CD4-positive, alpha-beta T cell treated with Interferon gamma for 1 hour (primary cell): ENCODE data around the gene RAB5B.
"Not testable (repeated sequence)": the region's sequence is repeated elsewhere in the genome, so short reads cannot be mapped to it uniquely, and the experiment has no call there.

Source experiments
- DNase-seq: peaks from one replicate; pipeline ENCODE4 v3.0.0-alpha.2; 2020

RAB5B gene

DNA sequence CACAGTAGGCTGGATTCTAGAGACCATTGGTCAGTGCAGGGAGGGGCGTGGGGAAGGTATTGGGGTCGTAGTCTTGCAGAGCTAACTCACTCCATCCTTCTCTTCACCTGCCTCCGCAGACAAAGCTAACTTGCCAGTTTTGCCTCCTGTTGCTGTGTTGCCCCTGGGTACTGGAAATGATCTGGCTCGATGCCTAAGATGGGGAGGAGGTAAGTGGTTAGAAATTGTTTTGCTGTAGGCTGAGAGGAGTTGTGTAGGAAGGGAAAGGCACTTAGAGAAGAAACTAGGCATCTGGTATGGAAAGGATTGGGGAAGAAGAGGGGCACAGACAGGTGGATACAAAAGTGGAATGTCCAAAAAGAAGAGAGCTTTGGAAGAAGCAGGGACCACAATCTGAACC is 31.8 kb upstream of the RAB5B start:
- no peak for DNase-seq

DNA sequence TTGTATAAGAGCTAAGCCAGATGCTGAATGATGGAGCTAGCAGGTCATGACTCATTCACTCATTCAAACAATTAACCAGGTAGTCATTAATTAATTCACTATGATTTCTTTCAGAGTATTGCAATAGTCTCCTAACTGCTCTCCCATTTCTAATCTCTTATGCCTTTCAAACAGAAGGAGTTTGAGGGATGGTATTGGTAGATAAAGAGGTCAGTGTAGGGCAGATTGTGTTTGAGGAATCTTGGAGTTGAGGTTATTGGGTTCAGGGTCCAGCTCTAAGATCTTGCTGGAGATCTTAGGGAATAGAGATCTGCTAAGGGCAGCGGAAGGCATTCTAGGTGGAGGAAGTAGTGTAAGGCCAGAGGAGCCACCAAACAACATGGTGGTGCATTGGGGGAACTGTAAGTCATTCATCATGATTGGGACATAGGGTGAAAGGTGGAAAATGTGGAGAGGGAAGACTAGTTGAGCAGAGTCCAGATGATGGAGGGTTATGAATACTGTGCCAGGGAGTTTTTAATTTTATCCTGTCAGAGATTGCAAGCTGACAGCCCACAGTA is 31.2 kb upstream of the RAB5B start:
- DNase-seq, result no peak

DNA sequence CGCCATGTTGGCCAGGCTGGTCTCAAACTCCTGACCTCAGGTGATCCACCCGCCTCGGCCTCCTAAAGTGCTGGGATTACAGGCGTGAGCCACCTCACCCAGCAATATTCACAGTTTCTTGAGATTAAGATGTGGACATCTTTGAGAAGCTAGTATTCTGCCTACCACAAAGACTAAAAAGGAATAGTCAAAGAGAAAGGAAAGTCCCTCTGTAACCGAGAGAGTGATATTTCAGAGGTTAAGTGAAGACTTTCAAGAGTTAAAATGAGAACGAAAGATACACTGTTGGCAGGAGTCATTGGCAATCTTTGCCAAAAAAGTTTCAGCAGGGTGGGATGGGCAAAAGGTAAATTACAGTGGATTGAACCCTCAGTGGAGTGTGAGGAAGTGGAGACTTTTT is 27.3 kb upstream of the RAB5B start:
- no peak for DNase-seq

DNA sequence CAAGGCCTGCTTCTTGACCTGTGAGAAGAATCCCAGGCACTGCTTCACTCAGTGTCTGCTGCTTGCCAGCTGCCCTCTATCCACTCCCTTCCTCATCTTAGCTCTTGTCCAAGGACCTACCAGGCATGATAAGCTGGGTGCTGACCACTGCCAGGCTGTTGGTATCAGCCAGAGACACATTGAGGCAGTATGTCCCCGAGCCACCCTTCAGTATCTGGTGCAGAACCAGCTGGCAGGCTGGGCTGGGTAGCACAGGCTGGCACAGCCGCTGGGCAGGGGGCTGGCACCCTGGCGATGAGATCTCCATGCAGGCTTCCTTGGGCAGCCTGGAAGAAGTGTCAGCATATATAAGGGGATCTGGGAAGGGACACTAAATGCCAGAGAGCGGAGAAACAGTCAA is 18.5 kb upstream of the RAB5B start:
- no peak for DNase-seq

DNA sequence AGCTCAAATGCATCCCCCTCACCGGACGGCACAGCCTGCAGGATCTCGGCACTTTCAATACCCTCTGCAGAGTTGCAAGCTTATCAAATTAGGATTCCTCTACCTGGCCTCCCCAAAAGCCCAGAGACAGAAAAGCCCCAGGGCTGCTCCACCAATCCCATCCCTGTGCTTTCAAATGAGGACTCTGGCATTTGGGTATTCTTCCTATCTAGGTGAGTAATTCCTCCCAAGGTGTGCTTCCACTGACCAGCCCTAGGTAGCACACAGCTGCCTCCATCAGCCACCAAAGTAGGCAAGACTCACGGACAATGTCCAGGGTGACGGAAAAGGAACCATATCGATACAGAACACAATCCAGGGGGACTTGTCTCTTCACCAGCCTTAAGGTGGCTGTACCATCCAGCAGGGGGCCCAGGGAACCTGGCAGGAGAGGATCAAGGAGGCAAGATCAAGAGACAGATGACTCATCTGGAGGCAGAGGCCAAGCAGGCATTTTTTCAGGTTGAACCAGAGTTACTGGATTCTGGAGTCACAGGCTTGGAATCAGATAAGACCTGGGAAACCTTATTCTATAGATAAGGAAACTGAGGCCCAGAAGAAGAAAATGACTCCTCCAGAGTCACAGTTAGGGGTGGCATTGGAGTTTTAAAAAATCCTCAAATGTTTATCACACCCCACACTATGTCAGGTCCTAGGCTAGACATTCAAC is 17.9 kb upstream of the RAB5B start:
- peak; percentile 13 for DNase-seq

DNA sequence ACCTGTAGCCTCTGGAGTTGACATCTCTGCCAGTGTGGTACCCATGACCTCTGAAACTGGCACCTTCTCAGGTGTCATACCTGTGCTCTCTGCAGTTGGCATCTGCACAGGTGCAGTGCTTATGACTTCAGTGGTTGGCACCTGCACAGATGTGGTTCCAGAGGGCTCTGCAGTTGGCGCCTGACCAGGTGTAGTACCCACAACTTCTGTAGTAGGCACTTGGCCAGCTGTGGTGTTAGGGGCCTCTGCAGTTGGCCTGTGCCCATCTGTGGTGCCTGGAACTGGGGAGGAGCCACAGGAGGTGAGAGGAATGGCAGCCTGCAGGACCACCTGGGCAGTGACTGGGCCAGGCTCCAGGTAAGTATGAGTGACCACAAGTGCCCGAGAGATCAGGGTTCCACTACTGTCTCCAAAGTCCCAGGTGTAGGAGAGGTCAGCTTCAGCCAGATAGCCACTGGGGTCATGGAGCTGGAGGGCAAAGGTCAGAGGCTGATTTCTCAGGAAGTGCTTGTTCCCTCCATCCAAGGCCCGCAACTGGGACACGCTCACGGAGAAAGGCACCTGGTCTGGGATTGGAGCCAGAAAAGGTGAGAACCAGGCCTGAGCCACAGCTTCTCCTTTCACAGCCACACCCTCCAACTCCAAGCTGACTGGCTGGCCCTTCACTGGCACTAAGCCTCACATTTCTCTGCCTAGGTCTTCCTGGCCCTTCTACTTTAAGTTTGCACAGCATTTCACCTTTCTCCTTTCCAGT is 16.6 kb upstream of the RAB5B start:
- no peak for DNase-seq

GRCh38 chr12:55963760-55964159 is 10.1 kb upstream of the RAB5B start:
- DNase-seq, result no peak

DNA sequence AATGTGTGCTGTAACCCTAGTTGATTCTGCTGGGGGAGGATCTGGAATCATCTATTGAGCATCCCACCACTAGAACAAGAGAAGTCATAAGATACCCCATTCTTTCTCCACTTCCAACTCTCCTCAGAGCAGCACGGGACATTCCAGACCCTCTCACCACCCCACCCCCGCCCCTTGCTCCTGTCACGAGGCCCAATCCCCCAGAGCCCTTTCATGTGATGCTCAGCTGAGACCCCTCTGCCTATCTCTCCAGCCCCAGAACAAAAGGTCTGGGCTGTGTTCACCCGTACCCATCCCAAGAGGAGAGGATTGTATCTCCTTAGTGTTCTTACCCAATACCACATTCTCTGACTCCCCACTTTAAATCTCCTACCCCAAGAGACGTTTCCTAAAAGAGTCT is 8.6 kb upstream of the RAB5B start:
- DNase-seq, result no peak

DNA sequence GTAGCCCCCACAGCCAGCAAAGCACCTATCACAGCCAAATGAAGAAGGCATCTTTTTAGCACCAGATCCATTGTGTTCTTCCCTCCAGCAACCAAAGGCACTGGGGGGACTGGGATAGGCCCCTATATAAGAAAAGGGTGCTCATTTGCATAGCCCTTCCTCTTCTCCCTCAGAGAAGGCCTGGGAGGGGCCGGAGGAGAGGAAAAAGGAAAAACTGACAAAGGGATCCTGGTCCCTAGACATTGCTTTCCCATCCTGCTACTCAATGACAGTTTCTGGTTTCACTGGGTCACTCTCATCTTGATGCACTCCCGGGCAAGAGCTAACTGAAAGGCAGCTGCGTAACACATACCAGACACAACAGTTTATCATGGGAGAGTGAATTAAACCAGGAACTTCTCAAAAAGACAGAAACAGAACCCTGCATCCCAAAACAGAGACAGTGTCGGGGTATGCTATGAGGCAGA is 7.9 kb upstream of the RAB5B start, which contains the start of gene PMEL:
PMEL (minus strand) TSS at position 102 of the 467 bp plus-strand sequence; CDS start at position 71, 31 bp downstream.
- DNase-seq, result no peak

- DNase-seq, result peak; percentile 83
These were observed 7.2 kb upstream of the RAB5B start, which contains the start of gene CDK2 for GRCh38 chr12:55966408-55967281. CDK2 (plus strand) TSS chr12:55966830; CDS start chr12:55967009, 179 bp downstream.

- no peak for DNase-seq
These were observed 4.5 kb upstream of the RAB5B start for GRCh38 chr12:55969356-55969755.

DNA sequence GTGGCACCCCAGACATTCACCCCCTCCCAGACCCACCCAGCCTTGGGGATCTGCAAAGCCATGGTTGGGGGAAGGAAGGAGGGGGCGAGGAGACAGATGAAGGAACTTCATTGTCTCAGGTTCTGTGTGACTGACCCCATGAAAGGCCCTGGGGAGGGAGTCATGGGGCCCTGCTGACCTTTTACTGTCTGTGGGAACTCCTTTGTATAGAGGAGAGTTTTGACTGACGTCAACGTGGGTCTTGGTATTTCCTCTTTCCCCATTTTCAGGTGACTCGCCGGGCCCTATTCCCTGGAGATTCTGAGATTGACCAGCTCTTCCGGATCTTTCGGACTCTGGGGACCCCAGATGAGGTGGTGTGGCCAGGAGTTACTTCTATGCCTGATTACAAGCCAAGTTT is 3.1 kb upstream of the RAB5B start:
- DNase-seq, result no peak

DNA sequence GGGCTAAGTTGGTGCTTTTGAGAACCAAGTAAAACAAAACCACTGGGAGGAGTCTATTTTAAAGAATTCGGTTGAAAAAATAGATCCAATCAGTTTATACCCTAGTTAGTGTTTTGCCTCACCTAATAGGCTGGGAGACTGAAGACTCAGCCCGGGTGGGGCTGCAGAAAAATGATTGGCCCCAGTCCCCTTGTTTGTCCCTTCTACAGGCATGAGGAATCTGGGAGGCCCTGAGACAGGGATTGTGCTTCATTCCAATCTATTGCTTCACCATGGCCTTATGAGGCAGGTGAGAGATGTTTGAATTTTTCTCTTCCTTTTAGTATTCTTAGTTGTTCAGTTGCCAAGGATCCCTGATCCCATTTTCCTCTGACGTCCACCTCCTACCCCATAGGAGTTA is 1.8 kb upstream of the RAB5B start:
- DNase-seq, result no peak

- DNase-seq, result no peak
These were observed 1.4 kb upstream of the RAB5B start for GRCh38 chr12:55972456-55972855.

DNA sequence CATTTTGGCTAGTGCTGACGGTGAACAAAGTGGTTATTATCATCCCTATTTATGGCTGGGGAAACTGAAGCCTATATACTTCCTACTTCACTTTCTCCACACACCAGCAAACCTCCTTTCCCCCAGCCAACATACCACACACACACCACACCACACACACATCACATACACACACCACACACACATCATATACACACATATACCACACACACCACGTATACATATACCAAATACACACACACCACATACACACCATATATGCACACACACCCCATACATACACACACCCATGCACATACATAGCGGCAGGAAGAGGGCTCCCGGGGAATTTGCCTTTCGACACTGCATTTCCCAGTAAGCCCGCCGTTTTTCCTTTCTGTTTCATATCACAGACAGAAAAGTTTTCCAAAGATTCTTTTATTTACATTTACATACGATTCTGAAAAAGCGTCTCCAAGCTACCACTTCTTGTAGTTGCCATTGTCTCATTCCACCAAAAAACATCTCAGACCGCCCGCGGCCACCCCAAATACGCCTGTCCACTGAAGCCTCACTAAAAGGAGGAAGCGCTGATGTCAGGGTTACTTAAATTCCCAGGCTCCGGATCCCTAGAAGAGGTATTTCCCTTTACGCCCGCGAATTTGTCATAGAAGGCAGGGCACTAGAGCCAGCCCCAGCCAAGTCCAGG is 823 bp upstream of the RAB5B start:
- DNase-seq, result peak; percentile 22

GRCh38 chr12:55974308-55974730 is 441 bp downstream of the RAB5B start:
- peak; percentile 37 for DNase-seq

DNA sequence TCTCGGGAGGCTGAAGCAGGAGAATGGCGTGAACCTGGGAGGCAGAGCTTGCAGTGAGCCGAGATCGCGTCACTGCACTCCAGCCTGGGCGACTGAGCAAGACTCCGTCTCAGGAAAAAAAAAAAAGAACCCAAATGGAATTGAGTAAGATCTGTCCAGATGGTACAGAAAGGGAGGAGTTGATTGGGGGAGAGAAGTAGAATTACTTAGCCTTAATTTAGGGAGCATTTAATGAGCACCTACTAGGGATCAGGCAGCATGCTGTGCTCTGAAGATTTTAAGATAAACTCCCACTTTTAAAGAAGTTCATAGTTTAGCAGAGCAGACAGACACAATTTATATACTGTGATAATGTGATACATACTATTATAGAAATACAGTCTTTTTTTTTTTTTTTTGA is 4.5 kb downstream of the RAB5B start:
- no peak for DNase-seq

- no peak for DNase-seq
These were observed 5.2 kb downstream of the RAB5B start for GRCh38 chr12:55979069-55979468.

DNA sequence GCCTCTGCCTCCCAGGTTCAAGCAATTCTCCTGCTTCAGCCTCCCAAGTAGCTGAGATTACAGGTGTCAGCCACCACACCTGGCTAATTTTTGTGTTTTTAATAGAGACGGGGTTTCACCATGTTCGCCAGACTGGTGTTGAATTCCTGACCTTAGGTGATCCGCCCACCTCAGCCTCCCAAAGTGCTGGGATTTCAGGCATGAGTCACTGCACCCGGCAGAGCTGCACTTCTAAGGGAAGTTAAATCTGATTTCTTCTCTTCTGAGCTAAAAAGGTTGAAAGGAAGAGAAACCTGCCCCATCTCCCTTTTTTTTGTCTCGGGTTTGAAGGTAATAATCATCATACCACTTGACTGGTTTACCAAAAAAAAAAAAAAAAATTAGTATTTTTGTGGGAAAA is 8.0 kb downstream of the RAB5B start:
- DNase-seq, result not testable (repeated sequence)

DNA sequence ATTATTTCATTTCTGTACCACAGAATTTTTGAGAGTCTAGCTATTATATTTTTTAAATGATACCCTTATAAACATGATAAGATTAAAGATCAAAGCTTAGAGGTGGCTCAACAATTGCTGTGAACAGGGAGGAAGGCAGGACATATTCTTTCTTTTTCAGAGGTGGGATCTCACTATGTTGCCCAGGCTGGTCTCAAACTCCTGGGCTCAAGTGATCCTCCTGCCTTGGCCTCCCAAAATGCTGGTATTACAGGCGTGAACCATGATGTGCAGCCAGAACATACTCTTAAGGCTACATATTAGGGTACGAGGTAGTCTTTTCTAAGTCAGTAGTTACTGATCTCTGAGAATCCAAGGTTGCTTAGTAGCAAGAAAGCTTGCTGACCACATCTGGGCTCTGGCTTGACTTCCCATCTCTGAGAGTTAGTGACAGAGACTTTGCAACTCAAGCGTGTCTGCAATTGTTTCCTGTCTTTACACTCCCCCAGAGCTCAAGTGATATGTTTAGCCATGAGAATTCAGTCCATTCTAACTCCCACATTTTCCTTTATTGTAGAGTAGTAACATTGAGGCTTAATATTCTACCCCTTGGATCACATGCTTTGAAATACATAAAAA is 8.6 kb downstream of the RAB5B start:
- DNase-seq, result no peak

GRCh38 chr12:55983232-55983842 is 9.5 kb downstream of the RAB5B start:
- no peak for DNase-seq
